Activated CD4-positive, CD25-positive, alpha-beta regulatory T cell treated with anti-CD3 and anti-CD28 coated beads, Interleukin-2, amount 50 U/mL, for 72 hours (primary cell): ENCODE results near the gene RCC1.
A peak's percentile ranks its signal among the peaks of the same experiment; 100 is the strongest.
"Not testable (repeated sequence)": the region's sequence is repeated elsewhere in the genome, so short reads cannot be mapped to it uniquely, and the experiment has no call there.

Experiments
- DNase-seq: peaks from one replicate; pipeline ENCODE4 v3.0.0; 2021

Gene RCC1, protein sequence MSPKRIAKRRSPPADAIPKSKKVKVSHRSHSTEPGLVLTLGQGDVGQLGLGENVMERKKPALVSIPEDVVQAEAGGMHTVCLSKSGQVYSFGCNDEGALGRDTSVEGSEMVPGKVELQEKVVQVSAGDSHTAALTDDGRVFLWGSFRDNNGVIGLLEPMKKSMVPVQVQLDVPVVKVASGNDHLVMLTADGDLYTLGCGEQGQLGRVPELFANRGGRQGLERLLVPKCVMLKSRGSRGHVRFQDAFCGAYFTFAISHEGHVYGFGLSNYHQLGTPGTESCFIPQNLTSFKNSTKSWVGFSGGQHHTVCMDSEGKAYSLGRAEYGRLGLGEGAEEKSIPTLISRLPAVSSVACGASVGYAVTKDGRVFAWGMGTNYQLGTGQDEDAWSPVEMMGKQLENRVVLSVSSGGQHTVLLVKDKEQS

GRCh38 chr1:28505406-28506187 is at the start of gene RCC1:
Gene RCC1 (plus strand): TSS chr1:28506043. CDS start chr1:28529867, 23,824 bp downstream.
- peak; percentile 90 for DNase-seq

- DNase-seq, result no peak
Measured at GRCh38 chr1:28456078-28456477, 49.8 kb upstream of the RCC1 start.

- DNase-seq, result no peak
Measured at GRCh38 chr1:28457678-28458077, 48.2 kb upstream of the RCC1 start.

GRCh38 chr1:28458237-28459228 is 47.3 kb upstream of the RCC1 start:
- no peak for DNase-seq

- DNase-seq, result no peak
Measured at GRCh38 chr1:28466226-28466778, 39.5 kb upstream of the RCC1 start.

DNA sequence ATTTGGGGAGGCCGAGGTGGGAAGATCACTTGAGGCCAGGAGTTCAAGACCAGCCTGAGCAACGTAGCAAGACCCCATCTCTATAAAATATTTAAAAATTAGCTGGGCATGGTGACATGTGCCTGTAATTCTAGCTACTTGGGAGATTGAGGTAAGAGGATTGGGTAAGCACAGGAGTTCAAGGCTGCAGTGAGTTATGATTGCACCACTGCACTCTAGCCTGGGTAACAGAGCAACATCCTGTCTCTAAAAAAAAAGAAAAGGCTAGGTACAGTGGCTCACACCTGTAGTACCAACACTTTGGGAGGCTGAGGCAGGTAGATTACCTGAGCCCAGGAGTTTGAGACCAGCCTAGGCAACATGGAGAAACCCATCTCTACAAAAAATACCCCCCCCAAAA is 35.7 kb upstream of the RCC1 start:
- no peak for DNase-seq

DNA sequence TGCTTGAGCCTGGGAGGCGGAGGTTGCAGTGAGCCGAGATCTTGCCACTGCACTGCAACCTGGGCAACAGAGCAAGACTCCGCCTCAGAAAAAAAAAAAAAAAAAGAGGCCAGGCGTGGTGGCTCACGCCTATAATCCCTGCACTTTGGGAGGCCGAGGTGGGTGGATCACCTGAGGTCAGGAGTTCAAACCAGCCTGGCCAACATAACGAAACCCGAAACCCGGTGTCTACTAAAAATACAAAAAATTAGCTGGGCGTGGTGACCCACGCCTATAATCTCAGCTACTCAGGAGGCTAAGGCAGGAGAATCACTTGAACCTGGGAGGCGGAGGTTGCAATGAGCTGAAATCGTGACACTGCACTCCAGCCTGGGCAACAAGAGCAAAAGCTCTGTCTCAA is 26.3 kb upstream of the RCC1 start:
- not testable (repeated sequence) for DNase-seq

DNA sequence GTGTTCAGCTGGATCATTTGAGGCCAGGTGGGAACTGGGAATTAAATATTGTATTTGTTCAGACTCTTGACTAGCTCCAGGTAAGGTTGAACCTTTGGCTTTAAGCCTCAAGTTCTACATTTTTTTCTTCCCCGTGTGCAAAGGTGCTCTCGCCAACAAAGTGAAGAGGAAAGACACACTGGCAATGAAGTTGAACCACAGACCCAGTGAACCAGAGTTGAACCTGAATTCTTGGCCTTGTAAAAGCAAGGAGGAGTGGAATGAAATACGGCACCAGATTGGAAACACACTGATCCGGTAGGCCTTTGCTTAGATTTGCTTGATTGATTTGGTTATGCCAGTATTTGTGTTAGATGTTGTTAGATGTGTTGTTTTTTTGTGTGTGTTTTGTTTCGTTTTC is 25.5 kb upstream of the RCC1 start:
- DNase-seq, result no peak

DNA sequence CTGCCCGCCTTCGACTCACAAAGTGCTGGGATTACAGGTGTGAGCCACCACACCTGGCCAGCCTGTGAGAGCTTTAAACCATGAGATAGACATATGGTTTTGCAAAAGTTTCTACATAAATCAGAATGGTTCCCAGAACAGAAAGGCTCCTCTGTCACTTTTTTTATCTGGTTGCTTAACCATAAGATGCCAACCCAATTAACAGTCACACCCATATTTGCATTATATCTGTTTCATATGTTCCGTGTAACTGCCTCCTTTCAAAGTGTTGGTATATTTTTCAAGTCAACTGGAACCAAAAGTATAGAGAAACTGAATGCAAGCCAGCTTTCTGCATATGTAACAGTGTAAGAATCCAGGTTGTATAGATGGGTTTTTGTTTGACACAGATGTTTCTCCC is 23.7 kb upstream of the RCC1 start:
- no peak for DNase-seq

GRCh38 chr1:28482702-28483101 is 23.1 kb upstream of the RCC1 start:
- no peak for DNase-seq

DNA sequence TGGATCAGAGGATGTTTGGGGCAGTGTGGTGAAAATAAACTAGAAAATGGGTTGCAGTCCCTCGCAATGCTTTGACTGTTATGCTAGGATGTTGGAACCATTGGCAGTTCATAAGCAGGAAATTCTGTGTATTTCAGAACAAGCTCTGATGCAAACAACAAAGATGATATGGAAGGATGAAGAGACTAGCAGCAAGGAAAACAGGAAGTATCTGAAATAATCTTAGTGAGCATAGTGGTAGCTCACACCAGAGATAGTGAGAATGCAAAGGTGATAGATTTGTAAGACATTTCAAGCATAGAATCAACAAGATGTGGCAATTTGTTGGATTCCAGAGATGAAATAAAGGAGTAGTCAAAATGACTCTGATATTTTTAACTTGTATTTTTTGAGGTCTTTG is 11.1 kb upstream of the RCC1 start:
- no peak for DNase-seq

- no peak for DNase-seq
Measured at GRCh38 chr1:28499553-28499952, 6.3 kb upstream of the RCC1 start.

- DNase-seq, result no peak
Measured at GRCh38 chr1:28501925-28502324, 3.9 kb upstream of the RCC1 start.

GRCh38 chr1:28503117-28503516 is 2.7 kb upstream of the RCC1 start:
- DNase-seq, result no peak

- no peak for DNase-seq
Measured at GRCh38 chr1:28506907-28507246, 1.0 kb downstream of the RCC1 start.

GRCh38 chr1:28507247-28507645 is 1.4 kb downstream of the RCC1 start:
- DNase-seq, result no peak

DNA sequence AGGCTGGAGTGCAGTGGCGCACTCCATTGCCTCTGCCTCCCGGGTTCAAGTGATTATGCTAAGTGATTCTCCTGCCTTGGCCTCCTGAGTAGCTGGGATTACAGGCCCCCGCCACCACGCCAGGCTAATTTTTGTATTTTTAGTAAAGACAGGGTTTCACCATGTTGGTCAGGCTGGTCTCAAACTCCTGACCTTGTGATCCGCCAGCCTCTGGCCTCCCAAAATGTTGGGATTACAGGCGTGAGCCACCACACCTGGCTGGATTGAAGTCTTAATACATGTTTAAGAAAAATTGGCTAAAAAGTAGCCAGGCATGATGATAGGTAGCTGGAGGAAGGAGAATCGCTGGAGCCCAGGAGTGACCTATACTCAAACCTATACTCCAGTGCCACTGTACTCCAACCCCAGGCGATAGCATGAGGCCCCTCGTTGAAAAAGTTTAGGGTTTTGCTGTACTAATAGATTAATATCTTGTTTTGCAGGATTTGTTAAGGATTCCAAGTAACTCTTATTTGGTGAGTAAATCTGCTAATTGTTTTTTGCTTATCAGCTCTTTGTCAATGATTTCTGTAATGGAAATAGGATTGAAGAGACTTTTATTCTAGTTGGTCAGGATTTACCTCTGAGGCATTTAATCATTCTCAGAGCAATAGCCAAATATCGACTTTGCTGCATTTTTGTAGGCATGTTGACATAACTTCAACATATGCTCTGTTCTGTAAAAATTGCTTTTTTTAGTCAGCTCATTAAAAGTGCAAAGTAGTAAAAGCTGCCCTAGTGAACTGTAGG is 2.0 kb downstream of the RCC1 start:
- no peak for DNase-seq

GRCh38 chr1:28508435-28508754 is 2.6 kb downstream of the RCC1 start:
- no peak for DNase-seq

GRCh38 chr1:28509705-28510272 is 3.9 kb downstream of the RCC1 start:
- DNase-seq, result no peak

DNA sequence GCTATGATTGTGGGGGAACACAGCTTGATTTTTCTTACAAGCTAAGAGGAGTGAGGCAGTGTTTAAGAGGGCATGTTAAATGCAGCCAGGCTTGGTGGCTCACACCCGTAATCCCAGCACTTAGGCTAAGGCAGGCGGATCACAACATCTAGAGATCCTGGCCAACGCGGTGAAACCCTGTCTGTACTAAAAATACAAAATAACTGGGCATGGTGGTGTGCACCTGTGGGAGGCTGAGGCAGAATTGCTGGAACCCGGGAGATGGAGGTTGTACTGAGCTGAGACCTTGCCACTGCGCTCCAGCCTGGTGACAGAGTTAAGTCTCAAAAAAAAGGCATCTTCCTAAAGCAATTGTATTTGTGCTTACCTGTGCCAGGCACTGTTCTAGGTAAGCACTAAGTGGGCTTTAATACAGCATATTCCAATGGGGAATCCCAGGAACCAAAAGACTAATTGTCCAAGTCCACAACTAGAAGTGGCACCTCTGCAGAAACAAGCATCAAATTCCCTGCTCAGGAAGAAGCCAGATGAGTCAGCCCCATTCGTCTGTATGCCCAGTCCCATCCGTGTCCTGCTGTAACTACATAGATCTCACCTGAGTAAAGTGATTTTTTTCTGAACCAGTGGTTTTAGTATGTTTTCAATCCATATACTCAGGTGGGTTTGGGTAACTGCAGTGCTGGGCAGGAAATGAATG is 4.6 kb downstream of the RCC1 start:
- no peak for DNase-seq

GRCh38 chr1:28510970-28511440 is 5.2 kb downstream of the RCC1 start:
- no peak for DNase-seq
